ENCODE data around the gene MYO5A. TPM values are rescaled to one million over a fixed set of nuclear protein-coding genes. Genes with fewer than 3 reads are reported as not detected.

Gene MYO5A
- total RNA-seq, 1 experiment from 2014 or later, result 9.9 TPM

- Histone ChIP-seq H3K36me3 (ENCODE audit: control insufficient read depth, insufficient read depth, low read length) (no peaks in the 10 kb centered on the region), H3K27me3 (replicated peaks; ENCODE audit: control insufficient read depth, insufficient read depth, low read length) (no peaks in the 10 kb centered on the region), H3K4me1 (0 out of 2 replicates have a peak, but pooled peaks cover 10% of the 10 kb centered on the region), H3K4me3 (ENCODE audit: low read depth, low read length) (no peak overlapping the region), H3K9me3 (no peaks in the 10 kb centered on the region)
- Mint-ChIP-seq H3K27me3 (ENCODE audit: insufficient read depth, unreplicated experiment) (no peaks in the 10 kb centered on the region), H3K36me3 (ENCODE audit: insufficient read depth, unreplicated experiment) (no peaks in the 10 kb centered on the region), H3K4me1 (ENCODE audit: low read depth, unreplicated experiment) (peaks cover 9% of the 10 kb centered on the region), H3K27ac (ENCODE audit: unreplicated experiment) (no peak overlapping the region), H3K9me3 (ENCODE audit: unreplicated experiment) (no peaks in the 10 kb centered on the region), H3K4me3 (ENCODE audit: unreplicated experiment) (no peak overlapping the region)
- DNase-seq, result no peak
- no peak for TF ChIP-seq CTCF (IDR thresholded peaks at IDR 0.05; ENCODE audit: insufficient read depth in 1 of 2, low read depth in 1 of 2, low read length in 1 of 2, severe bottlenecking in 1 of 2, unreplicated experiment in 1 of 2)
- ChIA-PET CTCF (no interaction called here), POLR2A (no interaction called here)
- BruUV-seq (replicated peaks), result no TSS peak
- intact Hi-C loops (cut with micrococcal nuclease; ENCODE audit: unreplicated experiment), result no loop called here
Measured at GRCh38 chr15:52343831-52344230, 184.8 kb downstream of the MYO5A start.

GRCh38 chr15:52340093-52340492 is 188.6 kb downstream of the MYO5A start:
- no peak overlapping the region for H3K4me3 ChIP-seq (ENCODE audit: low read depth, low read length)
- no peaks in the 10 kb centered on the region for H3K27me3 ChIP-seq (replicated peaks; ENCODE audit: control insufficient read depth, insufficient read depth, low read length)
- ChIA-PET POLR2A (no interaction called here), CTCF (no interaction called here)
- 0 out of 2 replicates have a peak, but pooled peaks cover 10% of the 10 kb centered on the region for H3K4me1 ChIP-seq
- H3K4me3 Mint-ChIP-seq (ENCODE audit: unreplicated experiment), result no peak overlapping the region
- no peak for DNase-seq
- intact Hi-C loops (cut with micrococcal nuclease; ENCODE audit: unreplicated experiment), result no loop called here
- no peaks in the 10 kb centered on the region for H3K36me3 ChIP-seq (ENCODE audit: control insufficient read depth, insufficient read depth, low read length)
- no peaks in the 10 kb centered on the region for H3K9me3 ChIP-seq
- no TSS peak for BruUV-seq (replicated peaks)
- H3K4me1 Mint-ChIP-seq (ENCODE audit: low read depth, unreplicated experiment), result peaks cover 9% of the 10 kb centered on the region
- H3K9me3 Mint-ChIP-seq (ENCODE audit: unreplicated experiment), result no peaks in the 10 kb centered on the region
- H3K36me3 Mint-ChIP-seq (ENCODE audit: insufficient read depth, unreplicated experiment), result no peaks in the 10 kb centered on the region
- no peak overlapping the region for H3K27ac Mint-ChIP-seq (ENCODE audit: unreplicated experiment)
- H3K27me3 Mint-ChIP-seq (ENCODE audit: insufficient read depth, unreplicated experiment), result no peaks in the 10 kb centered on the region
- TF ChIP-seq CTCF (IDR thresholded peaks at IDR 0.05; ENCODE audit: insufficient read depth in 1 of 2, low read depth in 1 of 2, low read length in 1 of 2, severe bottlenecking in 1 of 2, unreplicated experiment in 1 of 2), result no peak

GRCh38 chr15:52338891-52339290 is 189.8 kb downstream of the MYO5A start:
- no peak for TF ChIP-seq CTCF (IDR thresholded peaks at IDR 0.05; ENCODE audit: insufficient read depth in 1 of 2, low read depth in 1 of 2, low read length in 1 of 2, severe bottlenecking in 1 of 2, unreplicated experiment in 1 of 2)
- Histone ChIP-seq H3K4me3 (ENCODE audit: low read depth, low read length) (no peak overlapping the region), H3K9me3 (no peaks in the 10 kb centered on the region), H3K27me3 (replicated peaks; ENCODE audit: control insufficient read depth, insufficient read depth, low read length) (no peaks in the 10 kb centered on the region), H3K36me3 (ENCODE audit: control insufficient read depth, insufficient read depth, low read length) (no peaks in the 10 kb centered on the region), H3K4me1 (peaks cover 6% of the 10 kb centered on the region; the same call in 1 of the 2 replicates)
- ChIA-PET POLR2A (no interaction called here), CTCF (no interaction called here)
- DNase-seq, result no peak
- intact Hi-C loops (cut with micrococcal nuclease; ENCODE audit: unreplicated experiment), result no loop called here
- BruUV-seq (replicated peaks), result no TSS peak
- H3K9me3 Mint-ChIP-seq (ENCODE audit: unreplicated experiment), result no peaks in the 10 kb centered on the region
- peaks cover 1% of the 10 kb centered on the region for H3K4me1 Mint-ChIP-seq (ENCODE audit: low read depth, unreplicated experiment)
- no peaks in the 10 kb centered on the region for H3K36me3 Mint-ChIP-seq (ENCODE audit: insufficient read depth, unreplicated experiment)
- H3K27ac Mint-ChIP-seq (ENCODE audit: unreplicated experiment), result no peak overlapping the region
- no peaks in the 10 kb centered on the region for H3K27me3 Mint-ChIP-seq (ENCODE audit: insufficient read depth, unreplicated experiment)
- H3K4me3 Mint-ChIP-seq (ENCODE audit: unreplicated experiment), result no peak overlapping the region
